ENCODE data around the gene GSTM3.

GRCh38 chr1:109789551-109790180 is 48.8 kb upstream of the GSTM3 start:
- no peak for TF ChIP-seq GATA3 (IDR thresholded peaks at IDR 0.05; ENCODE audit: low read depth, low read length)
- TF ChIP-seq GATA2 (IDR thresholded peaks at IDR 0.05; ENCODE audit: low read depth, low read length) = no peak
